ENCODE results near the gene KIF16B.
"Not testable (repeated sequence)": the region's sequence is repeated elsewhere in the genome, so short reads cannot be mapped to it uniquely, and the experiment has no call there.

The KIF16B gene

DNA sequence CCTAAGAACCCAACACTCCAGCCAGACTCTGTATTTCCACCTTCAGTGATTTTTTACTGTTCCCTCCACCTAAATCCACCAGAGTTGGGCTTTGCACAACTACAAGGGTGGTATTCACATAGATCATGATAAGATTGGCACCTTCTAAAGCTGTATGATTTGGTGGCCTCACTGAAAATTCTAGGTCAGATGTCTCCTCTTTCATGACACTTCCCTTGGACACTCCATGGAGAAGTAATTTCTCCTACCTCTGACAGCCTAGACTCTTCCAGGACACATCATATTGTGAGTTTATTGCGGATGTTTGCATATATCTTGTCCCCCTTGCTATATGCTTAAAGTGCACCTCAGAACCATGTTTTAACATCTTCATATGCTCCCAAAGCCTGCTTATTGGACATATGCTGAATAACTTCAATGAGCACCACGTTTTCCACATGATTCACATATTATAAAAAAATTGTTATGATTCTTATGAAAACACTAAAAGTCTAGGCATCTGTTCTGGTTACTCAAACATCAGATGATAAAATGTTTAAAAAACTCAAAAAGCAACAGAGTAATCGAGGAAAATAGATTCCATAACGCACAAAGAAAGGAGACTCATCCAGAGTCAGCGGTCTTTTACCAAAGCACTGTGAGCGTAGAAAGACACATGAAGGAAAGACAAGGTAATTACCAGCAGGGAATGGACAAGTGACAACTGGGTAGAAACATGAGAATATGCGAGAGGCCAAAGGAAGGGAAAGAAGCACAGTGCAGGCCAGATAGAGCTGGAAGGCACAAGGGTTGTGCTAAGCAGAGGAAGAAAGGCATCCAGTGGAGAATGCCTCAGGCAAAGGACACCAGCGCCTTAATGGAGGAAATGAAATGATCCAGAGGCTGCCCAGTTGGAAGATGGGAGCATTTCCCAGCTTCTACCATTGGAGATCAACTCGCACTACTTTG is 46.5 kb downstream of the KIF16B start:
- H3K27ac ChIP-seq (ENCODE audit: low read depth, low read length), result no peak overlapping the region
- no peak overlapping the region for H3K4me3 ChIP-seq (ENCODE audit: low read depth, low read length)
- no peak overlapping the region for H2AFZ ChIP-seq (ENCODE audit: low read length, unreplicated experiment)
- no peaks in the 10 kb centered on the region for H3K27me3 ChIP-seq (ENCODE audit: insufficient read depth, low read length)
- H3K79me2 ChIP-seq (ENCODE audit: control insufficient read depth, insufficient read depth, low read length, unreplicated experiment), result no peaks in the 10 kb centered on the region
- no peaks in the 10 kb centered on the region for H3K36me3 ChIP-seq (ENCODE audit: insufficient read depth, low read length)
- H3K4me1 ChIP-seq (ENCODE audit: control insufficient read depth, insufficient read depth, low read length, unreplicated experiment), result peaks cover 24% of the 10 kb centered on the region

DNA sequence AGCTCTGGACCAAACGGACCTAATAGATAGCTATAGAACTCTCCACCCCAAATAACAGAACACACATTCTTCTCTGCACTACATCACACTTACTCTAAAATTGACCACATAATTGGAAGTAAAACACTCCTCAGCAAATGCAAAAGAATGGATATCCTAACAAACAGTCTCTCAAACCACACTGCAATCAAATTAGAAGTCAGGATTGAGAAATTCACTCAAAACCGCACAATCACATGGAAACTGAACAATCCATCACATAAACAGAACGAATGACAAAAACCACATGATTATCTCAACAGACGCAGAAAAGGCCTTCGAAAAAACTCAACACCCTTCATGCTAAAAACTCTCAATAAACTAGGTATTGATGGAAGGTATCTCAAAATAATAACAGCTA is 50.6 kb downstream of the KIF16B start:
- H3K4me1 ChIP-seq (ENCODE audit: control insufficient read depth, insufficient read depth, low read length, unreplicated experiment); H3K27me3 ChIP-seq (ENCODE audit: insufficient read depth, low read length); H3K36me3 ChIP-seq (ENCODE audit: insufficient read depth, low read length); H2AFZ ChIP-seq (ENCODE audit: low read length, unreplicated experiment); H3K4me3 ChIP-seq (ENCODE audit: low read depth, low read length); H3K27ac ChIP-seq (ENCODE audit: low read depth, low read length); H3K79me2 ChIP-seq (ENCODE audit: control insufficient read depth, insufficient read depth, low read length, unreplicated experiment): not testable (repeated sequence)

DNA sequence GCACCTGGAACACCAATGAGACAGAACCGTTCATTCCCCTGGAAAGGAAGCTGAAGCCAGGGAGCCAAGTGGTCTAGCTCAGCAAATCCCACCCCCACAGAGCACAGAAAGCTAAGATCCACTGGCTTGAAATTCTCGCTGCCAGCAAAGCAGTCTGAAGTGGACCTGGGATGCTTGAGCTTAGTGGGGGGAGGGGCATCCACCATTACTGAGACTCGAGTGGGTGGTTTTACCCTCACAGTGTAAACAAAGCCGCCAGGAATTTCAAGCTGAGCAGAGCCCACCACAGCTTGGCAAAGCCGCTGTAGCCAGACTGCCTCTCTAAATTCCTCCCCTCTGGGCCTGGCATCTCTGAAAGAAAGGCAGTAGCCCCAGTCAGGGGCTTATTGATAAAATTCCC is 53.1 kb downstream of the KIF16B start:
- Histone ChIP-seq H3K27ac (ENCODE audit: low read depth, low read length) (no peak overlapping the region), H3K4me1 (ENCODE audit: control insufficient read depth, insufficient read depth, low read length, unreplicated experiment) (no peaks in the 10 kb centered on the region), H3K36me3 (ENCODE audit: insufficient read depth, low read length) (no peaks in the 10 kb centered on the region), H2AFZ (ENCODE audit: low read length, unreplicated experiment) (no peak overlapping the region), H3K4me3 (ENCODE audit: low read depth, low read length) (no peak overlapping the region), H3K79me2 (ENCODE audit: control insufficient read depth, insufficient read depth, low read length, unreplicated experiment) (no peaks in the 10 kb centered on the region), H3K27me3 (ENCODE audit: insufficient read depth, low read length) (no peaks in the 10 kb centered on the region)

DNA sequence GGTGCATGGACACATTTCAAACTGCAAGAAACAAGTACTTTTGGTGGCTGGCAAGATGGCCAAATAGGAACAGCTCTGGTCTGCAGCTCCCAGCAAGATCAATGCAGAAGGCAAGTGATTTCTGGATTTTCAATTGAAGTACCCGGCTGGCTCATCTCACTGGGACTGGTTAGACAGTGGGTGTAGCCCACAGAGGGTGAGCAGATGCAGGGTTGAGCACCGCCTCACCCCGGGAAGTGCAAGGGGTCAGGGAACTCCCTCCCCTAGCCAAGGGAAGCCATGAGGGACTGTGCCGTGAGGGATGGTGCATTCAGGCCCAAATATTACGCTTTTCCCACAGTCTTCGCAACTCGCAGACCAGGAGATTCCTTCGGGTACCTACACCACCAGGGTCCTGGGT is 53.6 kb downstream of the KIF16B start:
- not testable (repeated sequence) for H3K4me1 ChIP-seq (ENCODE audit: control insufficient read depth, insufficient read depth, low read length, unreplicated experiment); H3K27ac ChIP-seq (ENCODE audit: low read depth, low read length); H3K27me3 ChIP-seq (ENCODE audit: insufficient read depth, low read length); H3K4me3 ChIP-seq (ENCODE audit: low read depth, low read length); H2AFZ ChIP-seq (ENCODE audit: low read length, unreplicated experiment); H3K79me2 ChIP-seq (ENCODE audit: control insufficient read depth, insufficient read depth, low read length, unreplicated experiment); H3K36me3 ChIP-seq (ENCODE audit: insufficient read depth, low read length)

DNA sequence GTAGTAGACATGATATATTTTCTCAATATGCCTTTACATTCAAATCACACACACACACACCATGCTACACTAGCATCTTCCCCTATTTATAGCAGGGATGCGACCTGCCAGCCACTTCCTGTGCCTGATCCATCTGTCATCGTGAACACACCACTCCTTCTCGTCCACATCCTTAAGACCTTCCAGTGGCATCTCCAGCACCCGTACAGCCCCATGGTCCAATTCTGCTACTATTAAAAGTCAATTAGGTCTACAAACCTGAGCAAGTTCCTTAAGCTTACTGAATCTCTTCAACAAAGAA is 54.5 kb downstream of the KIF16B start:
- Histone ChIP-seq H3K36me3 (ENCODE audit: insufficient read depth, low read length) (no peaks in the 10 kb centered on the region), H3K27ac (ENCODE audit: low read depth, low read length) (no peak overlapping the region), H3K27me3 (ENCODE audit: insufficient read depth, low read length) (no peaks in the 10 kb centered on the region), H3K79me2 (ENCODE audit: control insufficient read depth, insufficient read depth, low read length, unreplicated experiment) (no peaks in the 10 kb centered on the region), H3K4me3 (ENCODE audit: low read depth, low read length) (no peak overlapping the region), H2AFZ (ENCODE audit: low read length, unreplicated experiment) (no peak overlapping the region), H3K4me1 (ENCODE audit: control insufficient read depth, insufficient read depth, low read length, unreplicated experiment) (no peaks in the 10 kb centered on the region)

DNA sequence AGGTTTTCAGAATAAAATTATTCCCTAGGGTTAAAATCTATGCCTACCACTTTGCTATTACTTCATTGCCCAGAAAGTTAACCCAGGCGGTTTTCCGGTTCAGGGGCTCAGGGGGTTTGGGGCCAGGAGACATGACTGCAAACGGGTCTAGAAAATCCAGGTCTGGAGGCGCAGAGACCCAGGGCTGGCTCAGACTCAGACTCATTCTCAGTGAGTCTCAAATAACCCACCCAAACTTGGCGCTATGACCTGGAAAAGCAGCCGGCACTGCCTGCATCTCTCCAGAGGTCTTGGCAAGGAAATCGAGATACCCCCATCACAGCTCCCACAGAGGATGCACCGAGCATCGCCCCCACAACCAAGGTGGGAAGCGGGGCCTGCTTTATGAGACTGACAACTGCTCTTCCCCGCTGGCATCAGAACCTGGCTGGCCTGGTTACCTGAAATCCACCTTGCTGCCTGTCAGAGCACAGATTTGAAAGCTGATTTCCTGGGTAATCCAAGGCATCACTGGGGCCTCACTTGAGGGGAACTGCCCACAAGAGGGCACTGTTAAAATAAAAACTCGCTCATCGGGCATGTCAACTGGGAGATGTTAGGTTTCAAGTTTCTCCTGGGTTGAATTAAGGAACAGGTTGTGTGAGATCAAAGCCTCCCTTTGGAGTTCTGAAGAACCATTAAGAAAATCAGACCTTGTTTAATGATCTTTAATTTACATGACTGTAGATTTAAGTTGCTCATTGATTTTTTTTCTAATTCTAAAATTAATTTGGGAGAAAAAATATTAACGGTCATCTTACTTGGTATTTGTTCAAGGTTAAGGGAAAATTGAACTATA is 55.1 kb downstream of the KIF16B start:
- Histone ChIP-seq H2AFZ (ENCODE audit: low read length, unreplicated experiment) (no peak overlapping the region), H3K4me3 (ENCODE audit: low read depth, low read length) (no peak overlapping the region), H3K4me1 (ENCODE audit: control insufficient read depth, insufficient read depth, low read length, unreplicated experiment) (no peaks in the 10 kb centered on the region), H3K79me2 (ENCODE audit: control insufficient read depth, insufficient read depth, low read length, unreplicated experiment) (no peaks in the 10 kb centered on the region), H3K27me3 (ENCODE audit: insufficient read depth, low read length) (no peaks in the 10 kb centered on the region), H3K36me3 (ENCODE audit: insufficient read depth, low read length) (no peaks in the 10 kb centered on the region), H3K27ac (ENCODE audit: low read depth, low read length) (no peak overlapping the region)

DNA sequence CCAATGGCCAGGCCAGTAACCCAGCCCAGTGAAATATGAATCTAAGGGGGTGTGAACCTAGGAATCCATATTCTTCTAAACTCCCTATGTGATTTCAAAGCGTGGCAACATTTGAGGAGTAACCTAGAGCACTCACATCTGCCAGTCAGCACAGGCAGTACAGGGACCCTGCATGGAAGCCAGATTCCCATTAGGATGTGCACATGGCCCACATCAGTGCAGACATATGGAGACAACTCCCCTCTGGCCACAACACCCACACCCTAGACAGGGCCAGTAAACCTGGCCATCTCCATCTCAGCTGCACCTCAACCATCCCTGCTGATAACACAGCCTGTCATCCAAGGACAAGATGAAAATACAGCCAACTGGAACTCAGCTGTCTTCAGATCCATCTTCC is 56.5 kb downstream of the KIF16B start:
- H3K36me3 ChIP-seq (ENCODE audit: insufficient read depth, low read length), result no peaks in the 10 kb centered on the region
- H3K4me1 ChIP-seq (ENCODE audit: control insufficient read depth, insufficient read depth, low read length, unreplicated experiment), result no peaks in the 10 kb centered on the region
- no peak overlapping the region for H3K4me3 ChIP-seq (ENCODE audit: low read depth, low read length)
- no peaks in the 10 kb centered on the region for H3K79me2 ChIP-seq (ENCODE audit: control insufficient read depth, insufficient read depth, low read length, unreplicated experiment)
- H3K27ac ChIP-seq (ENCODE audit: low read depth, low read length), result no peak overlapping the region
- no peak overlapping the region for H2AFZ ChIP-seq (ENCODE audit: low read length, unreplicated experiment)
- no peaks in the 10 kb centered on the region for H3K27me3 ChIP-seq (ENCODE audit: insufficient read depth, low read length)

DNA sequence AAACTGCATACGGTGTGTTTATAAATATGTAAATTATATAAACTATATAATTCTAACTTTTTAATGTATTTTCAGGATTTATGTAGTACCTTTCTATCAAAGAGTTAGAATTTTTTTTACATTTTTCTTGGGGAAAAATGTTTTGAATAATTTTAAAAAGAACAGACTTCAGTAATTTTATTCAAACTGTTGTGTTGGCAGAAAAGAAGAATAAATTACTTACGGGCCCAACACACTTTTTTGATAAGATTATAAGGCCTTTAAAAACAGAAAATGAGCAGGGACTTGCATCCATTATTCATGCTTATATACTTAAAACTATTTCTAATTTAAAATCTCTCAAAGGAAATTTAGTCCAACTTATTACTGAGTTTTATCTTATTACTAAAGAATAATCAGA is 58.2 kb downstream of the KIF16B start:
- Histone ChIP-seq H3K79me2 (ENCODE audit: control insufficient read depth, insufficient read depth, low read length, unreplicated experiment) (no peaks in the 10 kb centered on the region), H3K4me1 (ENCODE audit: control insufficient read depth, insufficient read depth, low read length, unreplicated experiment) (no peaks in the 10 kb centered on the region), H3K27me3 (ENCODE audit: insufficient read depth, low read length) (no peaks in the 10 kb centered on the region), H3K4me3 (ENCODE audit: low read depth, low read length) (no peak overlapping the region), H3K27ac (ENCODE audit: low read depth, low read length) (no peak overlapping the region), H3K36me3 (ENCODE audit: insufficient read depth, low read length) (no peaks in the 10 kb centered on the region), H2AFZ (ENCODE audit: low read length, unreplicated experiment) (no peak overlapping the region)

DNA sequence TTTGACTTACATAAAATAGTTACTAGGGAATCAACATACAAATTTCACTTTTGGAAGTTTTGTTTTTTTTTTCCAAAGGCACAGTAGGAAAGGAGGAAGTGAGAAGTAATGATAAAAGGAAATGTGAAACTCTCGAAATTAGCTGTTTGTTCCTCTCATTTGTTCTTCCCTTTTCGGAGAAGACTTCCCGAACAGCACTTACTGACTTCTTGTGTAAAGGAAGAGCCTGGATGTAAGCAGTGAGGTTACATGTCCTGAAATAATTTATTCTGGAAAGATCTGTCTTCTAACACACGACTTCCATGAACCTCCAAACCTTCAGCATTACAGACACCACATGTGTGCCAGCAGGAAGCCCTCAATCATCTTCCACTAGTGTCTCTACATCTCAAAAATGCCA is 59.1 kb downstream of the KIF16B start:
- Histone ChIP-seq H3K4me1 (ENCODE audit: control insufficient read depth, insufficient read depth, low read length, unreplicated experiment) (no peaks in the 10 kb centered on the region), H3K4me3 (ENCODE audit: low read depth, low read length) (no peak overlapping the region), H2AFZ (ENCODE audit: low read length, unreplicated experiment) (no peak overlapping the region), H3K27ac (ENCODE audit: low read depth, low read length) (no peak overlapping the region), H3K79me2 (ENCODE audit: control insufficient read depth, insufficient read depth, low read length, unreplicated experiment) (no peaks in the 10 kb centered on the region), H3K36me3 (ENCODE audit: insufficient read depth, low read length) (no peaks in the 10 kb centered on the region), H3K27me3 (ENCODE audit: insufficient read depth, low read length) (no peaks in the 10 kb centered on the region)

DNA sequence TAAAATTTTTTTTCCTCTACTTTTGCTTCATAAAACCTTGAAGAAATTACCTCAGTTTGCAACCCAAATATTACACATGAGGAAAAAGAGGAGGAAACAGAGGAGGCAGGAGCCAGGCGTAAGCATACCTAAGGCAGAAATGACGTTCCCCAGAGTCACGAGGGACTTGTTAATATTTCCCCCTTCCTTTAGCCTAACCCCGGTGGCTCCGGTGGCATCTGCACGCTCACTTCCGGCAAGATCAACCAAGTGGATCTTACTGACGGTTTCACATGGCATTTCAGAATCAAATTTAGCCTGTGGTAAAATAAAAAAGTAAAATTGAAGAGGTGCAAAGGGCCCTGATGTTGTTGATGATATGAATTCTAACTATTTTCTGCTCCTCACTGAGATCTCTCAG is 67.4 kb downstream of the KIF16B start:
- H3K27me3 ChIP-seq (ENCODE audit: insufficient read depth, low read length), result no peaks in the 10 kb centered on the region
- no peak overlapping the region for H2AFZ ChIP-seq (ENCODE audit: low read length, unreplicated experiment)
- H3K27ac ChIP-seq (ENCODE audit: low read depth, low read length), result no peak overlapping the region
- H3K4me3 ChIP-seq (ENCODE audit: low read depth, low read length), result no peak overlapping the region
- H3K36me3 ChIP-seq (ENCODE audit: insufficient read depth, low read length), result peaks cover 7% of the 10 kb centered on the region; the same call in 1 of the 2 replicates
- H3K4me1 ChIP-seq (ENCODE audit: control insufficient read depth, insufficient read depth, low read length, unreplicated experiment), result peaks cover 6% of the 10 kb centered on the region
- no peaks in the 10 kb centered on the region for H3K79me2 ChIP-seq (ENCODE audit: control insufficient read depth, insufficient read depth, low read length, unreplicated experiment)

DNA sequence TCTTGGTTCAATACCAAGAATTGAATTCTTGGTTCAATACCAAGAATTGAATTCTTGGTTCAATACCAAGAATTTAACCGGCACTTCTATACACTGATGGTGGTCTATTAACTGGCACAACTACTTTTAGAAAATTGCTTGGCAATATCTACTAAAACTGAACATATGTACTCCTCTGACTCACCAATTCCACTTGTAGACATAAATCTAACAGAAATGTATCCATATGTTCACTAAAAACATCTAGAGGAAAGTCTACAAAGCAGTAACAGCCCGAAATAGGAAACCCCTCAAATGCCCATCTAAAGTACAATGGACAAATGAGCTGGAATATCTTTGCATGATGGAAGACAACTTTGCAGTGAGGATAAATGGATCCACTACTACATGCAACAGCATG is 71.9 kb downstream of the KIF16B start:
- Histone ChIP-seq H3K27me3 (ENCODE audit: insufficient read depth, low read length) (no peaks in the 10 kb centered on the region), H3K79me2 (ENCODE audit: control insufficient read depth, insufficient read depth, low read length, unreplicated experiment) (no peaks in the 10 kb centered on the region), H2AFZ (ENCODE audit: low read length, unreplicated experiment) (no peak overlapping the region), H3K4me1 (ENCODE audit: control insufficient read depth, insufficient read depth, low read length, unreplicated experiment) (peaks cover 9% of the 10 kb centered on the region), H3K4me3 (ENCODE audit: low read depth, low read length) (no peak overlapping the region), H3K27ac (ENCODE audit: low read depth, low read length) (no peak overlapping the region), H3K36me3 (ENCODE audit: insufficient read depth, low read length) (peaks cover 7% of the 10 kb centered on the region; the same call in 1 of the 2 replicates)
